Ishikawa (cell line): ENCODE measurements around the gene FAN1.

Experiments used
- CEBPB ChIP-seq: IDR thresholded peaks from 2 replicates; pipeline ENCODE4 v1.6.1; 2012
- CREB1 ChIP-seq: IDR thresholded peaks from 2 replicates; pipeline ENCODE4 v1.6.1; 2012; ENCODE audit warnings: low read depth
- EGR1 ChIP-seq: IDR thresholded peaks from 2 replicates; pipeline ENCODE4 v1.6.1; 2012
- EP300 ChIP-seq: IDR thresholded peaks from 2 replicates; pipeline ENCODE4 v1.6.1; 2012; ENCODE audit warnings: borderline replicate concordance
- FOXM1 ChIP-seq: IDR thresholded peaks from 2 replicates; pipeline ENCODE4 v1.6.1; 2012; ENCODE audit warnings: low read depth, borderline replicate concordance
- MAX ChIP-seq: IDR thresholded peaks from 2 replicates; pipeline ENCODE4 v1.6.1; 2012
- RAD21 ChIP-seq: IDR thresholded peaks from 2 replicates; pipeline ENCODE4 v1.6.1; 2012; ENCODE audit warnings: low read depth
- YY1 ChIP-seq: IDR thresholded peaks from 2 replicates; pipeline ENCODE4 v1.6.1; 2012; ENCODE audit warnings: low read depth
- ZBTB7A ChIP-seq: IDR thresholded peaks from 2 replicates; pipeline ENCODE4 v1.6.1; 2012; ENCODE audit warnings: low read depth
- TF ChIP-seq, protein P1 (sequence below): IDR thresholded peaks from 2 replicates; pipeline ENCODE4 v1.6.1; 2012; ENCODE audit warnings: low read depth, mild to moderate bottlenecking

GRCh38 chr15:30979457-30979856, 75.7 kb downstream of the FAN1 start:
- TF ChIP-seq, protein P1, sequence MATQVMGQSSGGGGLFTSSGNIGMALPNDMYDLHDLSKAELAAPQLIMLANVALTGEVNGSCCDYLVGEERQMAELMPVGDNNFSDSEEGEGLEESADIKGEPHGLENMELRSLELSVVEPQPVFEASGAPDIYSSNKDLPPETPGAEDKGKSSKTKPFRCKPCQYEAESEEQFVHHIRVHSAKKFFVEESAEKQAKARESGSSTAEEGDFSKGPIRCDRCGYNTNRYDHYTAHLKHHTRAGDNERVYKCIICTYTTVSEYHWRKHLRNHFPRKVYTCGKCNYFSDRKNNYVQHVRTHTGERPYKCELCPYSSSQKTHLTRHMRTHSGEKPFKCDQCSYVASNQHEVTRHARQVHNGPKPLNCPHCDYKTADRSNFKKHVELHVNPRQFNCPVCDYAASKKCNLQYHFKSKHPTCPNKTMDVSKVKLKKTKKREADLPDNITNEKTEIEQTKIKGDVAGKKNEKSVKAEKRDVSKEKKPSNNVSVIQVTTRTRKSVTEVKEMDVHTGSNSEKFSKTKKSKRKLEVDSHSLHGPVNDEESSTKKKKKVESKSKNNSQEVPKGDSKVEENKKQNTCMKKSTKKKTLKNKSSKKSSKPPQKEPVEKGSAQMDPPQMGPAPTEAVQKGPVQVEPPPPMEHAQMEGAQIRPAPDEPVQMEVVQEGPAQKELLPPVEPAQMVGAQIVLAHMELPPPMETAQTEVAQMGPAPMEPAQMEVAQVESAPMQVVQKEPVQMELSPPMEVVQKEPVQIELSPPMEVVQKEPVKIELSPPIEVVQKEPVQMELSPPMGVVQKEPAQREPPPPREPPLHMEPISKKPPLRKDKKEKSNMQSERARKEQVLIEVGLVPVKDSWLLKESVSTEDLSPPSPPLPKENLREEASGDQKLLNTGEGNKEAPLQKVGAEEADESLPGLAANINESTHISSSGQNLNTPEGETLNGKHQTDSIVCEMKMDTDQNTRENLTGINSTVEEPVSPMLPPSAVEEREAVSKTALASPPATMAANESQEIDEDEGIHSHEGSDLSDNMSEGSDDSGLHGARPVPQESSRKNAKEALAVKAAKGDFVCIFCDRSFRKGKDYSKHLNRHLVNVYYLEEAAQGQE, result no peak
- TF ChIP-seq YY1 (no peak), EP300 (no peak), CEBPB (no peak), CREB1 (no peak), MAX (no peak), ZBTB7A (no peak), FOXM1 (no peak), RAD21 (no peak), EGR1 (no peak)
